Cardiac fibroblast (primary cell): Measurements from ENCODE around the gene PPP2R2C.

Source experiments
- DNase-seq, 2 donors: peaks; one replicate each; pipeline versions ENCODE4 v3.0.0 to v3.0.0-alpha.2; 2010; ENCODE audit warnings: low read depth in 2 of 2
- H3K4me3 ChIP-seq, 2 donors: replicated peaks in 1 of 2; 1 replicate in 1 of 2; 2 replicates in 1 of 2; pipeline ENCODE4 v1.5.1; 2011; ENCODE audit warnings: low read depth in 2 of 2, low read length in 2 of 2, mild to moderate bottlenecking in 2 of 2, moderate library complexity in 1 of 2
- TF ChIP-seq, protein P1 (sequence below): IDR thresholded peaks from one replicate; pipeline ENCODE4 v1.5.1; 2011; ENCODE audit warnings: low read depth, mild to moderate bottlenecking, low read length, inconsistent platforms

PPP2R2C gene

GRCh38 chr4:6502147-6502546 is 29.7 kb upstream of the PPP2R2C start:
- no peak for DNase-seq
- no peak overlapping the region for H3K4me3 ChIP-seq
- TF ChIP-seq, protein P1, sequence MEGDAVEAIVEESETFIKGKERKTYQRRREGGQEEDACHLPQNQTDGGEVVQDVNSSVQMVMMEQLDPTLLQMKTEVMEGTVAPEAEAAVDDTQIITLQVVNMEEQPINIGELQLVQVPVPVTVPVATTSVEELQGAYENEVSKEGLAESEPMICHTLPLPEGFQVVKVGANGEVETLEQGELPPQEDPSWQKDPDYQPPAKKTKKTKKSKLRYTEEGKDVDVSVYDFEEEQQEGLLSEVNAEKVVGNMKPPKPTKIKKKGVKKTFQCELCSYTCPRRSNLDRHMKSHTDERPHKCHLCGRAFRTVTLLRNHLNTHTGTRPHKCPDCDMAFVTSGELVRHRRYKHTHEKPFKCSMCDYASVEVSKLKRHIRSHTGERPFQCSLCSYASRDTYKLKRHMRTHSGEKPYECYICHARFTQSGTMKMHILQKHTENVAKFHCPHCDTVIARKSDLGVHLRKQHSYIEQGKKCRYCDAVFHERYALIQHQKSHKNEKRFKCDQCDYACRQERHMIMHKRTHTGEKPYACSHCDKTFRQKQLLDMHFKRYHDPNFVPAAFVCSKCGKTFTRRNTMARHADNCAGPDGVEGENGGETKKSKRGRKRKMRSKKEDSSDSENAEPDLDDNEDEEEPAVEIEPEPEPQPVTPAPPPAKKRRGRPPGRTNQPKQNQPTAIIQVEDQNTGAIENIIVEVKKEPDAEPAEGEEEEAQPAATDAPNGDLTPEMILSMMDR, result no peak

- no peak overlapping the region for H3K4me3 ChIP-seq
- no peak for DNase-seq
- TF ChIP-seq, protein P1, result no peak
These were observed 28.8 kb upstream of the PPP2R2C start for GRCh38 chr4:6501171-6501570.

DNA sequence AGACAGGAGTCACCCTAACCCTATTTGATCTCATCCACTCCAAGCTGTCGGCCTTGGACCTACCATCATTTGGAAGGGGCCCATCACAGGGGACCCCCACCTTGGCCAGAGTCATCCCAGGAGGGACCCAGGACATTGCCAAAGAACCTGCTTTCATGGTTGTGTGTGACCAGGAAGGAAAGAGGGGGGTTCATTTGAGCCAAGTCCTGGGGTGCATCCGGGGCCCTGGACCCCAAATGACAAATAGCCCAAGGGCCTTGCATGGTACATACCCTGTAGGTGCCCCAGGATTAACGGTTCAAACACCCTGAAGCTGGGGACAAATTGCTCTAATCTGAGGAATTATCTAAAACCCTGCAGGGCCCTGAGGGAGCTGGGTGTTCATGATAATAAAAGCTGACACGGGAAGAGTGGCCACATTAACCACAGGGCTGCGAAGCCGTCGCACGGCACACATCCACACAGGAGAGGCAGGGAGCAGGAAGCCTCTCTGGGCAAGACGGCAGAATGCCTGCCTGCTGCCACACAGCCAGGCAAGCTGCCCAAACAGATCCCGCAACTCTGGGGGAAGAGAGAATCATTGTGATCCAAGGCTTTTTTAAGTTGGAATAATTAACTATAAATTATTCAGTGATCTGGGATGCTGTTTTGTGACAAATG is 28.2 kb upstream of the PPP2R2C start:
- TF ChIP-seq, protein P1, result no peak
- H3K4me3 ChIP-seq, result no peak overlapping the region
- DNase-seq, result no peak

- DNase-seq, result no peak
- TF ChIP-seq, protein P1, result no peak
These were observed 26.8 kb upstream of the PPP2R2C start for GRCh38 chr4:6499238-6499600.

DNA sequence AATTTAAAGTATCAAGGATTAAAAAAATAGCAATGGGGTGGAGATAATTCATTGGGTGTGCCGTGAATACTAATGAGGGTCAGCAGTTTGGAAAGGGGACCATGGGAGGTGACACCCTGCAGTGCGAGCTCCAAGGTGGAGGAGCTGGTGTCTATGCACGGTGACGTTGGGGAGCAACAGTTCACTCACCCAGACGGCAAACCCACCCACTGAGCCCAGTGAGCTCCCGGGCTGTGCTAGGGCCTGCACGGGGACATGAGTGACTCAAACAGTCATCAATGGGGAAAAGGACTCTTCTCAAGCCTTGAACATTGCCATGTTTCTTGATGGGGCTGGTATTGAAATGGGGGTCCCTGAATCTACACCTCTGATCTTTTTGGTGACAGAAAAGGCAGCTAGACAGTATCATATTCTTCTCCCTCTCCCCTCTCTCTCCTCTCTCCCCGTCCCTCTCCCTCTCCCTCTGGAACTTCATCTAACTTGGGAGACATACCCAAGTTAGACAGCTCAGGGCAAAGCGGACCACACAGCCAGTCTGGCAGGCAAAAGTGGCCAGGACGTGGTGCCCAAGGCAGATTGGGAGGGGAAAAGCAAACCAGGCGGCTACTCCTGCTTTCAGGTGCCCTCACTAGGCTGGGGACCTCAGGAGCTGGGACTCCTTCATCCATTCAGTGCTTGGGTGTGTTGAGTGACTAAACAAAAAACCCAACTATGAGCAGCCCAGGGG is 26.3 kb upstream of the PPP2R2C start:
- TF ChIP-seq, protein P1, result no peak
- H3K4me3 ChIP-seq, result no peak overlapping the region
- no peak for DNase-seq

More at GRCh38 chr4:6499238-6499600, 26.8 kb upstream of the PPP2R2C start:
- no peak overlapping the region for H3K4me3 ChIP-seq

DNA sequence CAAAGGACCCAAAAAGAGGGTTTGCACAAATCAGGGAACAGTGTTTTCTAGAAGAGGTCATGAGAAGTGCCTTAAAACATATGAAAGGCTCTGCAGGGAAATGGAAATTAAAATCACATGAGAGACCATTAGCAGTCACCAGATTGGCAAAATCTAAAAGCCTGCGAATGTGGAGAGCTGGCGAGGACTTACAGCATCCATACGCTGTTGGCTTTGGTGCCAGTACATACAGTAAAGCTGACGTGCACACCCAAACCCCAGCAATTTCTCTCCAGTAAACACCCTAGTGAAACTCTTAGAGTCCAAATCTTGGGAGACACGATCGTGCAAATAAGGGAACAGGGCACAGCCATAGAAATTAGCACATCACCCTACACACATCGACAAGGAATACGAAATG is 25.4 kb upstream of the PPP2R2C start:
- TF ChIP-seq, protein P1, result no peak
- no peak for DNase-seq
- H3K4me3 ChIP-seq, result no peak overlapping the region

GRCh38 chr4:6495736-6496135 is 23.3 kb upstream of the PPP2R2C start:
- TF ChIP-seq, protein P1, result no peak
- no peak overlapping the region for H3K4me3 ChIP-seq
- DNase-seq, result no peak
